ENCODE measurements around the gene TBX18. TPM values are rescaled to one million over a fixed set of nuclear protein-coding genes. Genes with fewer than 3 reads are reported as not detected.

The TBX18 gene
- total RNA-seq, 2 experiments from 2014 or later, result not detected

DNA sequence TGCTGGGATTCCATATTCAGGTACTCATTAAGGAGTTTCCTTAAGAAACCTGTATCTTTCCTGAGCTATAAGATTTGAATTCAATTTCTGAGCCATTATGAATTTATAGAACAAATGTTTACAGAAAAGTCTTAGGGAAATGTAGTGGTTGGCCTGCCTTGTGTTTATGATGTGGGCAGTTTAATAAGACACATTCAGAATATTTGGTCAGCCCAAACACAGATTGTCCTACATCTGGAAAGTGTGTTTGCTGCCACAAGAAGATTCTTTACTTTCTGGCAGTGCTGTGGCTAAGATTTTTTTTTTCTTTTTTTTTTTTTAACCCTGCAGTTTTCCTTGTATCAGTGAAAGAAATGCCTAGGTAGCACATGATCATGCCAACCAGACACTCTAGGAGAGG lies 15.2 kb downstream of the TBX18 start:
- BruUV-seq (replicated peaks), result no TSS peak
- H2AFZ ChIP-seq (ENCODE audit: low read length), result no peak overlapping the region
- H3K4me1 ChIP-seq (ENCODE audit: insufficient read depth, low read length, poor library complexity, severe bottlenecking), result no peaks in the 10 kb centered on the region
- intact Hi-C loops (cut with micrococcal nuclease; ENCODE audit: unreplicated experiment), result no loop called here
- H3K27ac ChIP-seq (ENCODE audit: low read depth, low read length, poor library complexity, severe bottlenecking), result no peak overlapping the region
- no peak overlapping the region for H3K4me3 ChIP-seq (ENCODE audit: low read depth, low read length, poor library complexity, severe bottlenecking)
- no peaks in the 10 kb centered on the region for H3K9me2 ChIP-seq (ENCODE audit: insufficient read depth, low read length)
- no peak for TF ChIP-seq EZH2phosphoT487 (IDR thresholded peaks at IDR 0.05; ENCODE audit: borderline replicate concordance, low read depth, low read length)
- TF ChIP-seq, protein P1, sequence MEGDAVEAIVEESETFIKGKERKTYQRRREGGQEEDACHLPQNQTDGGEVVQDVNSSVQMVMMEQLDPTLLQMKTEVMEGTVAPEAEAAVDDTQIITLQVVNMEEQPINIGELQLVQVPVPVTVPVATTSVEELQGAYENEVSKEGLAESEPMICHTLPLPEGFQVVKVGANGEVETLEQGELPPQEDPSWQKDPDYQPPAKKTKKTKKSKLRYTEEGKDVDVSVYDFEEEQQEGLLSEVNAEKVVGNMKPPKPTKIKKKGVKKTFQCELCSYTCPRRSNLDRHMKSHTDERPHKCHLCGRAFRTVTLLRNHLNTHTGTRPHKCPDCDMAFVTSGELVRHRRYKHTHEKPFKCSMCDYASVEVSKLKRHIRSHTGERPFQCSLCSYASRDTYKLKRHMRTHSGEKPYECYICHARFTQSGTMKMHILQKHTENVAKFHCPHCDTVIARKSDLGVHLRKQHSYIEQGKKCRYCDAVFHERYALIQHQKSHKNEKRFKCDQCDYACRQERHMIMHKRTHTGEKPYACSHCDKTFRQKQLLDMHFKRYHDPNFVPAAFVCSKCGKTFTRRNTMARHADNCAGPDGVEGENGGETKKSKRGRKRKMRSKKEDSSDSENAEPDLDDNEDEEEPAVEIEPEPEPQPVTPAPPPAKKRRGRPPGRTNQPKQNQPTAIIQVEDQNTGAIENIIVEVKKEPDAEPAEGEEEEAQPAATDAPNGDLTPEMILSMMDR (conservative IDR thresholded peaks at IDR 0.05; ENCODE audit: low read length), result no peak
- CTCF ChIA-PET (ENCODE audit: unreplicated experiment), result no interaction called here
- H3K36me3 ChIP-seq (ENCODE audit: insufficient read depth, low read length), result no peaks in the 10 kb centered on the region
- no peak overlapping the region for H3K4me2 ChIP-seq (ENCODE audit: low read length)
- H3K79me2 ChIP-seq (ENCODE audit: insufficient read depth, low read depth, low read length), result no peaks in the 10 kb centered on the region
- no peaks in the 10 kb centered on the region for H4K20me1 ChIP-seq (ENCODE audit: insufficient read depth, low read length)
- H3K9me3 ChIP-seq (ENCODE audit: low read length), result no peaks in the 10 kb centered on the region
- POLR2A ChIA-PET, result no interaction called here
- DNase-seq (ENCODE audit: low spot score), result no peak

DNA sequence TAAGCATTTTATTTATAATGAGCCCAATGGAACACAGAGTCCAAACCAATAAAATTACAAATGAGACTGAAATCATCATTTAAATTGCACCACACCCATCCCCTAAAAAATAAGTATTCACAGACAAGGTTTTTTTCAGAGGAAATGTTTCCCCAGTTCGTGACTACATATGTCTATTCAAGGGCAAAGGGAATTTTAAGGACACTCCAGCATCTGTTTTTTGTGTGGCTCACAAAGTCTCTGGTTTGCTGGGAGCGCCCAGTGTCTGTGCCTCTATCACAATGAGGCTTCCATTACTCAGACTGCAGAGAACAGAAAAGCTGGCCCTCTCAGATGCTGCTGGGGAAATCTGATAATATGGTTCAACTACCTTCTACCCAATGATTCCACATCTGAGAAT lies 16.0 kb downstream of the TBX18 start:
- H4K20me1 ChIP-seq (ENCODE audit: insufficient read depth, low read length), result no peaks in the 10 kb centered on the region
- ChIA-PET CTCF (ENCODE audit: unreplicated experiment) (no interaction called here), POLR2A (no interaction called here)
- BruUV-seq (replicated peaks), result no TSS peak
- H3K4me3 ChIP-seq (ENCODE audit: low read depth, low read length, poor library complexity, severe bottlenecking), result no peak overlapping the region
- H3K9me3 ChIP-seq (ENCODE audit: low read length), result no peaks in the 10 kb centered on the region
- TF ChIP-seq EZH2phosphoT487 (IDR thresholded peaks at IDR 0.05; ENCODE audit: borderline replicate concordance, low read depth, low read length), result no peak
- TF ChIP-seq, protein P1 (conservative IDR thresholded peaks at IDR 0.05; ENCODE audit: low read length), result no peak
- no peaks in the 10 kb centered on the region for H3K9me2 ChIP-seq (ENCODE audit: insufficient read depth, low read length)
- no peaks in the 10 kb centered on the region for H3K4me1 ChIP-seq (ENCODE audit: insufficient read depth, low read length, poor library complexity, severe bottlenecking)
- no peak overlapping the region for H2AFZ ChIP-seq (ENCODE audit: low read length)
- no peak overlapping the region for H3K27ac ChIP-seq (ENCODE audit: low read depth, low read length, poor library complexity, severe bottlenecking)
- no peak for DNase-seq (ENCODE audit: low spot score)
- no peak overlapping the region for H3K4me2 ChIP-seq (ENCODE audit: low read length)
- no peaks in the 10 kb centered on the region for H3K79me2 ChIP-seq (ENCODE audit: insufficient read depth, low read depth, low read length)
- intact Hi-C loops (cut with micrococcal nuclease; ENCODE audit: unreplicated experiment), result no loop called here
- no peaks in the 10 kb centered on the region for H3K36me3 ChIP-seq (ENCODE audit: insufficient read depth, low read length)

DNA sequence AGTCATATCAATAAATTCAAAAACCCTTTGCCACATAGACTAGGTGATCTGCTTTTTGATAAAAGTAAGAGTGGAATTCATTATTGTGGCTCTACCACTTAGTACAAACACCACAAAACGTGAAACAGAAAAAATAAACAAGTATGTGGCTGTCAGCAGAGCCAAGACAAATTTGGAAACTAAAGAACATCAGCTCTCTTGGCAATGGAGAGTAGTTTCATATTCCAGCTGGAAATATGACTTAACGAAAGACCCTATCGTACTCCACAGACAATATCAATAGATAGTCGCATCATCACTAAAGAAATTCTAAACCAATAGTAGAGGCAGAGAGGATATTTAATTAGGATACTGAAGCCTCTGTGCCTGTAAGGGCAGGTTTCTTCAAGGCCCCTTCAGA lies 20.8 kb downstream of the TBX18 start:
- H3K4me1 ChIP-seq (ENCODE audit: insufficient read depth, low read length, poor library complexity, severe bottlenecking), result no peaks in the 10 kb centered on the region
- intact Hi-C loops (cut with micrococcal nuclease; ENCODE audit: unreplicated experiment), result no loop called here
- no peaks in the 10 kb centered on the region for H3K9me3 ChIP-seq (ENCODE audit: low read length)
- H3K79me2 ChIP-seq (ENCODE audit: insufficient read depth, low read depth, low read length), result no peaks in the 10 kb centered on the region
- CTCF ChIA-PET (ENCODE audit: unreplicated experiment), result no interaction called here
- H3K4me2 ChIP-seq (ENCODE audit: low read length), result no peak overlapping the region
- H3K27ac ChIP-seq (ENCODE audit: low read depth, low read length, poor library complexity, severe bottlenecking), result no peak overlapping the region
- no peak overlapping the region for H3K4me3 ChIP-seq (ENCODE audit: low read depth, low read length, poor library complexity, severe bottlenecking)
- H4K20me1 ChIP-seq (ENCODE audit: insufficient read depth, low read length), result no peaks in the 10 kb centered on the region
- DNase-seq (ENCODE audit: low spot score), result no peak
- POLR2A ChIA-PET, result no interaction called here
- BruUV-seq (replicated peaks), result no TSS peak
- H2AFZ ChIP-seq (ENCODE audit: low read length), result no peak overlapping the region
- no peaks in the 10 kb centered on the region for H3K9me2 ChIP-seq (ENCODE audit: insufficient read depth, low read length)
- H3K36me3 ChIP-seq (ENCODE audit: insufficient read depth, low read length), result no peaks in the 10 kb centered on the region
- TF ChIP-seq, protein P1 (conservative IDR thresholded peaks at IDR 0.05; ENCODE audit: low read length), result no peak
- TF ChIP-seq EZH2phosphoT487 (IDR thresholded peaks at IDR 0.05; ENCODE audit: borderline replicate concordance, low read depth, low read length), result no peak
